Spinal cord (tissue), 10 donors: ENCODE measurements around the gene SMARCA4. TPM values are rescaled to one million over a fixed set of nuclear protein-coding genes. Genes with fewer than 3 reads are reported as not detected.
A peak's percentile ranks its signal among the peaks of the same experiment; 100 is the strongest.
"Not testable (repeated sequence)": the region's sequence is repeated elsewhere in the genome, so short reads cannot be mapped to it uniquely, and the experiment has no call there.

Experiments used
- DNase-seq, 6 donors: peaks; one replicate each; pipeline versions ENCODE4 v3.0.0 to v3.0.0-alpha.2; 2013 to 2015; ENCODE audit warnings: low spot score in 6 of 6, low read depth in 4 of 6
- H3K27ac ChIP-seq: one replicate; pipeline ENCODE4 v1.5.1; 2013; ENCODE audit warnings: low read depth, low read length, control low read depth
- H3K27me3 ChIP-seq: one replicate; pipeline ENCODE4 v1.6.1; 2013; ENCODE audit warnings: low read length; ENCODE audit not compliant: control insufficient read depth, insufficient read depth
- H3K36me3 ChIP-seq: one replicate; pipeline ENCODE4 v1.6.1; 2013; ENCODE audit warnings: low read length; ENCODE audit not compliant: control insufficient read depth, insufficient read depth
- H3K4me1 ChIP-seq: one replicate; pipeline ENCODE4 v1.6.1; 2013; ENCODE audit warnings: low read length; ENCODE audit not compliant: control insufficient read depth, insufficient read depth
- H3K4me3 ChIP-seq: one replicate; pipeline ENCODE4 v1.5.1; 2013; ENCODE audit warnings: low read depth, low read length, control low read depth
- H3K9me3 ChIP-seq: one replicate; pipeline ENCODE4 v1.6.1; 2013; ENCODE audit warnings: low read length; ENCODE audit not compliant: control insufficient read depth, insufficient read depth
- WGBS: methylation state at CpG from one replicate; pipeline ENCODE4 v1.1.5; 2013; ENCODE audit warnings: missing lambda C conversion rate; ENCODE audit not compliant: insufficient coverage; 5-methylcytosine and 5-hydroxymethylcytosine counted together
- polyA plus RNA-seq, 2 donors: library from polyadenylated mRNA; unstranded; fragments of 120-200 nt; gene quantifications; one replicate each; pipeline ENCODE4 v1.2.1, GENCODE V29; 2013; ENCODE audit not compliant: insufficient read length in 2 of 2
- total RNA-seq, 2 donors: library from RNA; depleted of rRNA in 1 of 2; stranded (reverse); fragments of 120-200 nt in 1 of 2; fragments of >200 nt in 1 of 2; gene quantifications; one replicate each; pipeline versions ENCODE4 v1.2.3 to v1.2.4, GENCODE V29; 2013 to 2014
- donor health status: healthy.

SMARCA4 gene
- total and polyA plus RNA-seq, 4 donors: 86.5 to 228 (median 159) TPM

GRCh38 chr19:11090014-11090263 is 129.1 kb downstream of the SMARCA4 start:
- peak overlapping the region; percentile 85 for H3K4me3 ChIP-seq
- peaks cover 67% of the 10 kb centered on the region for H3K4me1 ChIP-seq
- H3K9me3 ChIP-seq, DNase-seq, H3K27me3 ChIP-seq: not testable (repeated sequence)
- H3K27ac ChIP-seq: peak overlapping the region; percentile 99
- H3K36me3 ChIP-seq: peaks cover 11% of the 10 kb centered on the region
- 0% methylated on average over 15 of the region's 15 CpGs for WGBS

- Histone ChIP-seq H3K9me3 (no peaks in the 10 kb centered on the region), H3K27me3 (no peaks in the 10 kb centered on the region), H3K36me3 (peaks cover 16% of the 10 kb centered on the region), H3K4me1 (peaks cover 63% of the 10 kb centered on the region), H3K27ac (peak overlapping the region; percentile 99), H3K4me3 (peak overlapping the region; percentile 85)
- peak in 5 of 6 donors; percentile 86 to 99 (median 93) for DNase-seq
- whole genome bisulfite sequencing: under 1% methylated on average over 54 of the region's 64 CpGs
Measured at GRCh38 chr19:11090264-11090996, 129.6 kb downstream of the SMARCA4 start.

GRCh38 chr19:11090997-11091702 is 130.3 kb downstream of the SMARCA4 start:
- no peak for DNase-seq
- 0% methylated on average over 2 of the region's 11 CpGs for WGBS
- Histone ChIP-seq H3K4me3 (peak overlapping the region; percentile 85), H3K9me3 (no peaks in the 10 kb centered on the region), H3K4me1 (peaks cover 61% of the 10 kb centered on the region), H3K27me3 (no peaks in the 10 kb centered on the region), H3K27ac (peak overlapping the region; percentile 97), H3K36me3 (peaks cover 23% of the 10 kb centered on the region)

- H3K36me3 ChIP-seq: peaks cover 28% of the 10 kb centered on the region
- H3K4me3 ChIP-seq: peak overlapping the region; percentile 85
- peaks cover 67% of the 10 kb centered on the region for H3K4me1 ChIP-seq
- H3K27ac ChIP-seq: peak overlapping the region; percentile 97
- WGBS: 0% methylated on average over 1 of the region's 8 CpGs
- H3K9me3 ChIP-seq: no peaks in the 10 kb centered on the region
- DNase-seq: peak in 2 of 6 donors; percentile 69 to 72
- H3K27me3 ChIP-seq: no peaks in the 10 kb centered on the region
Measured at GRCh38 chr19:11091703-11092153, 130.9 kb downstream of the SMARCA4 start.

GRCh38 chr19:11092181-11092538 is 131.3 kb downstream of the SMARCA4 start:
- peaks cover 67% of the 10 kb centered on the region for H3K4me1 ChIP-seq
- DNase-seq: peak in 2 of 6 donors; percentile 37 to 59
- H3K27me3 ChIP-seq: no peaks in the 10 kb centered on the region
- no peaks in the 10 kb centered on the region for H3K9me3 ChIP-seq
- peak overlapping the region; percentile 97 for H3K27ac ChIP-seq
- no CpG with 5 or more reads among the region's 6 CpGs for WGBS
- peaks cover 28% of the 10 kb centered on the region for H3K36me3 ChIP-seq
- H3K4me3 ChIP-seq: no peak overlapping the region

GRCh38 chr19:11093689-11094238 is 132.9 kb downstream of the SMARCA4 start:
- DNase-seq: peak in 1 of 6 donors; percentile 19
- peaks cover 3% of the 10 kb centered on the region for H3K9me3 ChIP-seq
- peak overlapping the region; percentile 97 for H3K27ac ChIP-seq
- H3K4me3 ChIP-seq: no peak overlapping the region
- H3K4me1 ChIP-seq: peaks cover 57% of the 10 kb centered on the region
- H3K36me3 ChIP-seq: peaks cover 30% of the 10 kb centered on the region
- H3K27me3 ChIP-seq: no peaks in the 10 kb centered on the region
- WGBS: 62% methylated on average over 8 of the region's 15 CpGs

- 100% methylated on average over 1 of the region's 4 CpGs for WGBS
- Histone ChIP-seq H3K4me3 (no peak overlapping the region), H3K27ac (peak overlapping the region; percentile 40), H3K36me3 (peaks cover 30% of the 10 kb centered on the region), H3K27me3 (no peaks in the 10 kb centered on the region), H3K9me3 (peaks cover 3% of the 10 kb centered on the region), H3K4me1 (peaks cover 51% of the 10 kb centered on the region)
- DNase-seq: no peak
Measured at GRCh38 chr19:11094520-11094894, 133.7 kb downstream of the SMARCA4 start.

- Histone ChIP-seq H3K4me3 (no peak overlapping the region), H3K27me3 (no peaks in the 10 kb centered on the region), H3K27ac (peak overlapping the region; percentile 64), H3K9me3 (peaks cover 3% of the 10 kb centered on the region), H3K36me3 (peaks cover 41% of the 10 kb centered on the region), H3K4me1 (peaks cover 42% of the 10 kb centered on the region)
- WGBS: 54% methylated on average over 5 of the region's 10 CpGs
- peak in 2 of 6 donors; percentile 43 to 95 for DNase-seq
Measured at GRCh38 chr19:11096210-11096841, 135.5 kb downstream of the SMARCA4 start.

GRCh38 chr19:11097367-11097766 is 136.5 kb downstream of the SMARCA4 start:
- Histone ChIP-seq H3K36me3 (peaks cover 51% of the 10 kb centered on the region), H3K4me1 (peaks cover 34% of the 10 kb centered on the region)
- WGBS: no CpG with 5 or more reads among the region's 6 CpGs
- H3K4me3 ChIP-seq, DNase-seq, H3K9me3 ChIP-seq, H3K27me3 ChIP-seq, H3K27ac ChIP-seq: not testable (repeated sequence)
